H1 (cell line): ENCODE results near the gene ECPAS.
A peak's percentile ranks its signal among the peaks of the same experiment; 100 is the strongest.

Source experiments
- EGR1 ChIP-seq: IDR thresholded peaks from 2 replicates; pipeline ENCODE4 v1.6.1; 2011; ENCODE audit warnings: low read depth, low read length, borderline replicate concordance
- EZH2 ChIP-seq: fragments of 200-600 bp; sonication (generic); IDR thresholded peaks from 2 replicates; pipeline ENCODE4 v1.7.1; 2012; ENCODE audit warnings: low read depth, mild to moderate bottlenecking, moderate library complexity, low read length, inconsistent platforms; ENCODE audit not compliant: severe bottlenecking
- SUZ12 ChIP-seq: fragments of 200-600 bp; sonication (generic); IDR thresholded peaks from 2 replicates; pipeline ENCODE4 v1.6.1; 2012; ENCODE audit warnings: mild to moderate bottlenecking, inconsistent platforms, low read length, moderate library complexity, mixed read lengths
- TF ChIP-seq, protein P1 (sequence below), 3 experiments: IDR thresholded peaks; 1 replicate in 2 of 3; 2 replicates in 1 of 3; pipeline versions ENCODE4 v1.5.1 to v1.6.1; 2011; ENCODE audit warnings: low read length in 3 of 3, mild to moderate bottlenecking in 3 of 3, inconsistent platforms in 2 of 3, low read depth in 1 of 3, moderate library complexity in 1 of 3; ENCODE audit not compliant: insufficient read depth in 1 of 3; ENCODE audit errors: control extremely low read depth in 1 of 3

DNA sequence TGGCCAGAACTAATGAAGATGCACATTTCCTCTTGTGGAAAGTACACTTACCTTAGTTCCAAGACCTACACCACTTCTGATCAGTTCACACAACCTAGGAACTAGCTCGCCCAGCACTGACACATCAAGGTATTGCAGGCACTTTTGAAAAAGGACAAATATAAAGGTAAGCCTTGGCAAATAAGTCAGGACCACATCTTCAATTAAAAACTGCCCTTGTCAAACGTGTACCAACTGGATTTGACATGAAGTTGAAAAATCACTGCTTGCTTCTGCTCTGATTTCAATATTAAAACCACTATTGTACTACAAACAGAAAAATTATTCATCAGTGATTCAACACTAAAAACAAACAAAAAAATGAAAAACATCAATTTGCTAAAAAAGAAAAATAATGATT, 109.1 kb downstream of the ECPAS start:
- TF ChIP-seq EZH2 (no peak), EGR1 (no peak), SUZ12 (no peak)
- TF ChIP-seq, protein P1, sequence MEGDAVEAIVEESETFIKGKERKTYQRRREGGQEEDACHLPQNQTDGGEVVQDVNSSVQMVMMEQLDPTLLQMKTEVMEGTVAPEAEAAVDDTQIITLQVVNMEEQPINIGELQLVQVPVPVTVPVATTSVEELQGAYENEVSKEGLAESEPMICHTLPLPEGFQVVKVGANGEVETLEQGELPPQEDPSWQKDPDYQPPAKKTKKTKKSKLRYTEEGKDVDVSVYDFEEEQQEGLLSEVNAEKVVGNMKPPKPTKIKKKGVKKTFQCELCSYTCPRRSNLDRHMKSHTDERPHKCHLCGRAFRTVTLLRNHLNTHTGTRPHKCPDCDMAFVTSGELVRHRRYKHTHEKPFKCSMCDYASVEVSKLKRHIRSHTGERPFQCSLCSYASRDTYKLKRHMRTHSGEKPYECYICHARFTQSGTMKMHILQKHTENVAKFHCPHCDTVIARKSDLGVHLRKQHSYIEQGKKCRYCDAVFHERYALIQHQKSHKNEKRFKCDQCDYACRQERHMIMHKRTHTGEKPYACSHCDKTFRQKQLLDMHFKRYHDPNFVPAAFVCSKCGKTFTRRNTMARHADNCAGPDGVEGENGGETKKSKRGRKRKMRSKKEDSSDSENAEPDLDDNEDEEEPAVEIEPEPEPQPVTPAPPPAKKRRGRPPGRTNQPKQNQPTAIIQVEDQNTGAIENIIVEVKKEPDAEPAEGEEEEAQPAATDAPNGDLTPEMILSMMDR (IDR thresholded peaks at IDR 0.05; ENCODE audit: control extremely low read depth in 1 of 3, insufficient read depth in 1 of 3, low read depth in 1 of 3, low read length in 3 of 3): peak in 1 of 3 experiments; percentile 2; a peak in 1 of 4 replicates
